NCI-H146 (cell line): Measurements from ENCODE around the gene MALRD1.
A peak's percentile ranks its signal among the peaks of the same experiment; 100 is the strongest.
"Not testable (repeated sequence)": the region's sequence is repeated elsewhere in the genome, so short reads cannot be mapped to it uniquely, and the experiment has no call there.

Source experiments
- DNase-seq: peaks from one replicate; lab custom pipeline; 2025; lab: John Stamatoyannopoulos, UW

Gene MALRD1

DNA sequence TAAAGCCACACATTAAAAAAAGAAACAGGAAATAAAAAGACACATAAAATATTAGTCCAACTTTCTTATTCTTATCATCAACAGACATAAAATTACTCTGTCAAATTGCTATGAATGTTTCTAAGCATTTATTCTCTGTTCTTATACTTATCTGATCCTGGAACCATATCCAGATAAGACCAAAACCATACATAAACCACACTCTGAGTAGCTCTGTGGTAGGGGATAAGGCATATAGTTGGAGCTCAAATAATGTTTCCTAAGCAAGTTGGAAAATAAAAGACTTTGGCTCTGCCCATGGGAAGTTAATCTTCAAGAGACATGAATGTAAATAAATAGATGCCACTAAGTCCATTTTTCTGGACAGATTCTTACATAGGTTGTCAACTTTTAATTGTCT is 664.6 kb downstream of the MALRD1 start:
- DNase-seq = no peak

GRCh38 chr10:19713800-19714525 is 665.4 kb downstream of the MALRD1 start:
- no peak for DNase-seq

DNA sequence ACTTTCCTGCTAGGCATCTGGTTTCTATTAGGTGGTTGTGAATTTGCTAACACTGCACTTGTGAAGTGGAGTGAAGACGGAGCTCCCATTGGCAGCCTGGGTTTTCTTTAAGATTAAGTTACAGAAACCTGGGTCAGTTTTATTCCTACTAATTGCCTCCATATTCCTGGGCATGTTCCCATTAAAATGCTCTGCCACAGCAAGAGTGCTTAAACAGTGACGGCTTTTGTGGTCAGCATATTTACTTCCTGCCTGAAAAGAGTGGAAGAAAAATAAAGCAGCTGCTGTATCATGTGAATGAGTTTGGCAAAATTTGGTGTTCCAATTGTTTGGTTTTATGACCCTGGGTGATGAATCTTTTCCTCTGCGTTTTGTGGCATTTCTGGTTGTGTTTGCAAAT is 670.7 kb downstream of the MALRD1 start:
- no peak for DNase-seq

GRCh38 chr10:19724287-19724686 is 675.7 kb downstream of the MALRD1 start:
- no peak for DNase-seq

- no peak for DNase-seq
Measured at GRCh38 chr10:19728376-19728775, 679.8 kb downstream of the MALRD1 start.

DNA sequence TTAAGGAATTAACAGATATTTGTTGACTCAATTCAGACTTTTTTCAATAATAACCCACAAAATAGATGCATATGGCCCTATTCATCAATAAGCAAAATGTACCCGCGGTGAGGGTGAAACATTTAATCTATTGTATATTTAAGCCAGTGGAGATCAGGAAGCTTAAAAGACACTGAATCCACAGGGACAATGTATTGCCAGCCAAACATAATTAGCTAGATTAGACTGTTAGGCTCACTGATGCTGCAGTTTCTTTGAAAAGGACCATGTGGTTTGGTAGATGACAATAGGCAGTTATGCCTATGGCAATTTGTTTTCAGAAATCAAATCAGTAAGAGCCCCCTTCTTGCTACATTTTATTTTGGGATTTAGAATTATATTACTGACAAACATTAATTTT is 680.4 kb downstream of the MALRD1 start:
- no peak for DNase-seq

DNA sequence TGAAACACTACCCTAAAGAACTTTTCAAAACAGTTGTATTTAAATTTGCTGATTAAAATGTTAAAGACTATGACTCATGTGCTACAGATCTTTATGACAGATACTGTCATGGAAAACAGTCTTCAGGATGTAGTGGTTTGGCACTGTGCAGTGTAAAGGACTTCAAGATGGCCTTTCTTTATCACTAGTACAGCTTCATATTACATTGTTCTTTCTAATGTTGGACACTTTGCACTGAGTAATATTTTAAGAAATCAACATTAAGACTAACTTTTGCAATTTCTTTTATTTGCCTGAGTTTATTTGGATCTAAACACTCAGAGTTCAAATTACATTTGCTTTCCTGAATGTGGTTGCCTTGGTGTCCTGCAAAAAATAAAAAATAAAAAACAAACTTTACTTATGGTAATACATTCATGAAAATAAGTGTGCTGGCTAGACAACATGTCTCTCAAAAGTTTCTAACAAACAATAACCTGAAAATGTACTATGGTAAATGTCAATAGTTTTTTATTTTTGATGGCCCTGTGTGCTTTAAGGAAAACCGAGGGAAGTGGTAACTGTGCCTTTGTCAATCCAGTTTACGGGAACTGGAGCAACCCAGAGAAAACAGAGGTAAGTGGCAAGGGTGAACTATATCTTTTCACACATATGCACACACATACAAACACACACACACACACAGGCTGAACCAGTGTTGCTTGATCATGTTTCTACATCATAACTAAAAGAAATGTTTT is 681.7 kb downstream of the MALRD1 start:
- DNase-seq = no peak

- no peak for DNase-seq
Measured at GRCh38 chr10:19730907-19731217, 682.3 kb downstream of the MALRD1 start.

- no peak for DNase-seq
Measured at GRCh38 chr10:19731560-19731959, 683.0 kb downstream of the MALRD1 start.

GRCh38 chr10:19738440-19738839 is 689.8 kb downstream of the MALRD1 start:
- no peak for DNase-seq

GRCh38 chr10:19739232-19739631 is 690.6 kb downstream of the MALRD1 start:
- DNase-seq = not testable (repeated sequence)

- not testable (repeated sequence) for DNase-seq
Measured at GRCh38 chr10:19742144-19742543, 693.5 kb downstream of the MALRD1 start.

- no peak for DNase-seq
Measured at GRCh38 chr10:19745672-19746071, 697.1 kb downstream of the MALRD1 start.

GRCh38 chr10:19749185-19749729 is 700.7 kb downstream of the MALRD1 start:
- no peak for DNase-seq

DNA sequence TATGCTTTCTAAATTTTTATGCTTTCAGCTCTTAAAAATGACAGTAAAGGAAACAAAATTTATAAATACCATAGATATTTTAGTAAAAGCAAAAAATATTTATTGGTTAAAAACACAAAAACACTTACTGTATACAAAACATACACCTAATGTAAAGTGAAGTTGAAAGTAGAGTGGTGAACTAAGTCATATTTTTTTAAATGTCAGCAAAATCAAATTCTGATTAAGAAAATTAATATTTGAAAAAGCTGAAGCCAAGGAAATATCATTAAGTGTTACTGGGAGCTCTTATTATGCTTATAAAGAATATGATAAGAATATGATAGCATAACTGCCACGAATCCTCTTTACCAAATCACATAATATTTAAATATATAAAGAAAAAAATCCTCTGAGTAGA is 702.4 kb downstream of the MALRD1 start:
- DNase-seq = no peak

DNA sequence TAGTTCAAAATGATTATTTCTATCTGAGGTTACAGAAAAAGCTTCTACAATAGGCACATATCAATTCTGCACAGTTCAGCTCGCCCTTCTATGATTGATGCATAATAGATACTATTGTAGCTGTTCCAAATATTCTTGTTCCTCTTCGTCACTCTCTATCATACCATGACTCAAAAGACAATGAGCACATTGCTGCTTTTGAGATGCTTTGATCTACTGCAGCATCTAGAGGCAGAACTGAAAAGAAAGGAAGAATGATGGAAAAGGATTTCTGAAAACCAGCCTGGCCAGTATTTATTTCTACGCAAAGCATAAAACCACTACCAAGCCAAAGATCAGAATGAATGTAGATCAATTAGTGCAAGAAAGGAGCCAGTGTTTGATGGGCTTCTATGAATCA is 708.3 kb downstream of the MALRD1 start:
- DNase-seq = no peak

GRCh38 chr10:19762026-19762425 is 713.4 kb downstream of the MALRD1 start:
- DNase-seq = no peak

- no peak for DNase-seq
Measured at GRCh38 chr10:19764111-19764510, 715.5 kb downstream of the MALRD1 start.

DNA sequence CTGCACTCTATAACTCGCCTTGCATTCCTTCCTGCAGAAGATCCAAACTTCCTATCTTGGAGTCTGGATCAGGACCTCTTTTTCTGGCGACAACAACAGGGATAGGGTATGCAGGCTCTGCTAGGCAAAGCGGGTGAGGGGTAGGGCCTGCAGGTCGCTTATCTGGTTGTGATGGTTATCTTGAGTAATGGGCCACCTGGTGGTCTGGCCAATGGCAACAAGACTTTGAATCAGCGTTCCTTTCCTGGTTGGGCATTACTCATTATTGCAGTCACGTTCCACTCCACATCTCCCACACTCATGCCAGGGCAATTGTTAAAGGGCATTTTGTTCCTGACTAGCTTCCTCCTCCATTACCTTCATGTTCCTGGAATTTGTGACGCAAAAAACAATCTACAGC is 719.3 kb downstream of the MALRD1 start:
- peak; percentile 3 for DNase-seq

DNA sequence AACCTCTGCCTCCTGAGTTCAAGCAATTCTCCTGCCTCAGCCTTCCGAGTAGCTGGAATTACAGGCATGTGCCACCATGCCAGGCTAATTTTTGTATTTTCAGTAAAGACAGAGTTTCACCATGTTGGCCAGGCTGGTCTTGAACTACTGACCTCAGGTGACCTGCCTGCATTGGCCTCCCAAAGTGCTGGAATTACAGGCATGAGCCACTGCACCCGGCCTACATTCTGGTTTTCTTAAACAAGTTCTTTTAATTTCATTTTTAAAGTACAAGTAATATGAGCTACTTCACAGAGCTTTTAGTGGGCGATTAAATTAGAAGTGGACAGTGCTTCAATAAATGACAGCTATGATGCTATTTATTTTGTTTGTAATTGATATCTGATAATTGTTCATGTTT is 721.2 kb downstream of the MALRD1 start:
- not testable (repeated sequence) for DNase-seq

DNA sequence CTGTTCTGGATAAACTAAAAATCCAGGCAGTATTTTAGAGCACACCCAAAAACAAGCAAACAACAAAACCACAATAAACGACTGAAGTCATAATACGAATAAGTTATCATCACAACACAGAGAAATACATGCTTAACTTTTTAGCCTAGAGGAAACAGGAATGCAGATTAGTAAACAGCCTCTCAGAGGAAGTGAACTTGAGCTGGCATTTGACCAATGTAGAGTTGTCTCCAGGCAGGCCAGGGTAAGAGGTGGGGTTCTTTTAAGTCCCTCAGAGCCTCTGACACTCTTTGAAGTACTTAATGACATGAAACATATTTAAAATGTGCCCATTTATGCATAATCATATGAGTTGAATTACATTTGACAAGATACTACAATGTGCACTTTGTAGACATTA is 724.4 kb downstream of the MALRD1 start:
- DNase-seq = no peak

GRCh38 chr10:19775296-19775695 is 726.7 kb downstream of the MALRD1 start:
- no peak for DNase-seq

DNA sequence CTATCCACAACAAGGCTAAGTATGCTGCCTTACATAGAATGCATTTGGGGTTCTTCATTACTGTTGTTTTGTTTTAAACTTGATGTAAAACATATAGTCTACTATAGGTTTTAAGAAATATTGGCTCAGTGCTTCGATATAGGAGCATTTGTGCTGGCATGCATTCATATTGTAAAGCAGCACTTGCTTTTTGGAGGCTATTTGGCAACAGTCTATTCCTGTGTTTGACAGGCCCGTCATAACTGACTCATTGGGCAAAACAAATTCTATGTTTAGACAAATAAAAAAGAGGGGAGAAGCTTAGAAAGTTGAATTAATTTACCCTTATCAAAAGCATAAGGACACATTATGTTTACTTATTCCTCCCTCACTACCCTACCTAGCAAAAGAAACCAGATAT is 729.2 kb downstream of the MALRD1 start:
- DNase-seq = no peak

DNA sequence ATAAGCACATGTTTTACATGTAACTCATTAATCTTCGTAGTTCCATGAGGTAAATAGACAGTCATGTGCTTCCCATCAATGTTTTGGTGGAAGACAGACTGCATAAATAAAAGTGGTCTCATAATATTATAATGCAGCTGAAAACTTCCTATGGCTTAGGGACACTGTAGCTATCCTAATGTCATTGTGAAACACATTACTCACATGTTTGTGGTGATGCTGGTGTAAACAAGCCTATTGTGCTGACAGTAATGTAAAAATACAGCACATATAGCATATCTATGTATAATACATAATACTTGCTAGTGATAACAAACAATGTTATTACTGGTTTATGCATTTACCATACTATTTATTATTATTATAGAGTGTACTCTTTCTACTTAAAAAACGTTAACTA is 730.4 kb downstream of the MALRD1 start:
- no peak for DNase-seq
